ENCODE measurements around the gene MB. TPM values are rescaled to one million over a fixed set of nuclear protein-coding genes. Genes with fewer than 3 reads are reported as not detected.

Gene MB
- total and polyA plus RNA-seq, 4 donors: 0.13 to 0.25 TPM; not detected in 2

- H3K27me3 ChIP-seq (ENCODE audit: control insufficient read depth in 4 of 4, insufficient read depth in 4 of 4, low read length in 3 of 4): no peaks in the 10 kb centered on the region
- H3K27ac ChIP-seq (ENCODE audit: low read depth in 1 of 2, low read length in 2 of 2): no peak overlapping the region
- no peak for DNase-seq (ENCODE audit: low spot score)
- 90% methylated on average over 4 of the region's 4 CpGs for WGBS
- H3K36me3 ChIP-seq (ENCODE audit: control insufficient read depth in 4 of 4, insufficient read depth in 3 of 4, low read depth in 1 of 4, low read length in 3 of 4): no peaks in the 10 kb centered on the region
- no peaks in the 10 kb centered on the region for H3K4me1 ChIP-seq (ENCODE audit: control insufficient read depth in 4 of 4, insufficient read depth in 4 of 4, low read length in 3 of 4)
- no peak for TF ChIP-seq RAD21 (IDR thresholded peaks at IDR 0.05)
- no peak for TF ChIP-seq MAX (IDR thresholded peaks at IDR 0.05)
- TF ChIP-seq ZBTB33 (IDR thresholded peaks at IDR 0.05): no peak
- TF ChIP-seq REST (IDR thresholded peaks at IDR 0.05): no peak
- no peak for TF ChIP-seq RXRA (IDR thresholded peaks at IDR 0.05)
- TF ChIP-seq ATF3 (IDR thresholded peaks at IDR 0.05): no peak
- TF ChIP-seq JUND (IDR thresholded peaks at IDR 0.05): no peak
- TF ChIP-seq HNF4A (conservative IDR thresholded peaks at IDR 0.05): no peak
- no peak for TF ChIP-seq TAF1 (conservative IDR thresholded peaks at IDR 0.05)
- no peak for TF ChIP-seq FOXA2 (IDR thresholded peaks at IDR 0.05)
- TF ChIP-seq SP1 (IDR thresholded peaks at IDR 0.05): no peak
- no peak overlapping the region for H3K9ac ChIP-seq (ENCODE audit: low read depth in 1 of 2, low read length in 2 of 2)
- no peaks in the 10 kb centered on the region for H3K9me3 ChIP-seq (ENCODE audit: control insufficient read depth in 4 of 4, low read length in 3 of 4)
- no peak overlapping the region for H3K4me3 ChIP-seq (ENCODE audit: low read depth in 1 of 3, low read length in 3 of 3)
Observed at GRCh38 chr22:35598396-35598710, 18.8 kb downstream of the MB start.

- Histone ChIP-seq H3K4me3 (ENCODE audit: low read depth in 1 of 3, low read length in 3 of 3) (no peak overlapping the region), H3K4me1 (ENCODE audit: control insufficient read depth in 4 of 4, insufficient read depth in 4 of 4, low read length in 3 of 4) (no peaks in the 10 kb centered on the region), H3K36me3 (ENCODE audit: control insufficient read depth in 4 of 4, insufficient read depth in 3 of 4, low read depth in 1 of 4, low read length in 3 of 4) (no peaks in the 10 kb centered on the region), H3K9ac (ENCODE audit: low read depth in 1 of 2, low read length in 2 of 2) (no peak overlapping the region), H3K27ac (ENCODE audit: low read depth in 1 of 2, low read length in 2 of 2) (no peak overlapping the region), H3K9me3 (ENCODE audit: control insufficient read depth in 4 of 4, low read length in 3 of 4) (no peaks in the 10 kb centered on the region), H3K27me3 (ENCODE audit: control insufficient read depth in 4 of 4, insufficient read depth in 4 of 4, low read length in 3 of 4) (no peaks in the 10 kb centered on the region)
- no peak for DNase-seq (ENCODE audit: low spot score)
- WGBS: 88% methylated on average over 16 of the region's 16 CpGs
- TF ChIP-seq ZBTB33 (IDR thresholded peaks at IDR 0.05) (no peak), RXRA (IDR thresholded peaks at IDR 0.05) (no peak), NR2F2 (IDR thresholded peaks at IDR 0.05) (no peak), TAF1 (conservative IDR thresholded peaks at IDR 0.05) (no peak), JUND (IDR thresholded peaks at IDR 0.05) (no peak), ATF3 (IDR thresholded peaks at IDR 0.05) (no peak), RAD21 (IDR thresholded peaks at IDR 0.05) (no peak), REST (IDR thresholded peaks at IDR 0.05) (no peak), CTCF (IDR thresholded peaks at IDR 0.05; ENCODE audit: low read depth, low read length, missing input control) (no peak), EGR1 (IDR thresholded peaks at IDR 0.05; ENCODE audit: low read depth in 2 of 2) (no peak), HNF4G (IDR thresholded peaks at IDR 0.05) (no peak), HNF4A (conservative IDR thresholded peaks at IDR 0.05) (no peak), GABPA (IDR thresholded peaks at IDR 0.05 in 1 of 2, conservative IDR thresholded peaks at IDR 0.05 in 1 of 2) (no peak), YY1 (IDR thresholded peaks at IDR 0.05) (no peak)
Observed at GRCh38 chr22:35597692-35598395, 19.3 kb downstream of the MB start.

Data from liver (tissue), 9 donors.